ENCODE results near the gene SMARCAL1. TPM values are rescaled to one million over a fixed set of nuclear protein-coding genes. Genes with fewer than 3 reads are reported as not detected.
"Not testable (repeated sequence)": the region's sequence is repeated elsewhere in the genome, so short reads cannot be mapped to it uniquely, and the experiment has no call there.

The SMARCAL1 gene
- total RNA-seq, 1 donor from 2014 or later: 135 TPM

- Histone ChIP-seq H3K4me3 (ENCODE audit: low read depth, low read length) (no peak overlapping the region), H3K36me3 (ENCODE audit: control insufficient read depth, insufficient read depth, low read length) (no peaks in the 10 kb centered on the region), H3K27me3 (ENCODE audit: control insufficient read depth, insufficient read depth, low read length) (peaks cover 3% of the 10 kb centered on the region)
- no peak for DNase-seq (ENCODE audit: low read depth)
- TF ChIP-seq, protein P1, sequence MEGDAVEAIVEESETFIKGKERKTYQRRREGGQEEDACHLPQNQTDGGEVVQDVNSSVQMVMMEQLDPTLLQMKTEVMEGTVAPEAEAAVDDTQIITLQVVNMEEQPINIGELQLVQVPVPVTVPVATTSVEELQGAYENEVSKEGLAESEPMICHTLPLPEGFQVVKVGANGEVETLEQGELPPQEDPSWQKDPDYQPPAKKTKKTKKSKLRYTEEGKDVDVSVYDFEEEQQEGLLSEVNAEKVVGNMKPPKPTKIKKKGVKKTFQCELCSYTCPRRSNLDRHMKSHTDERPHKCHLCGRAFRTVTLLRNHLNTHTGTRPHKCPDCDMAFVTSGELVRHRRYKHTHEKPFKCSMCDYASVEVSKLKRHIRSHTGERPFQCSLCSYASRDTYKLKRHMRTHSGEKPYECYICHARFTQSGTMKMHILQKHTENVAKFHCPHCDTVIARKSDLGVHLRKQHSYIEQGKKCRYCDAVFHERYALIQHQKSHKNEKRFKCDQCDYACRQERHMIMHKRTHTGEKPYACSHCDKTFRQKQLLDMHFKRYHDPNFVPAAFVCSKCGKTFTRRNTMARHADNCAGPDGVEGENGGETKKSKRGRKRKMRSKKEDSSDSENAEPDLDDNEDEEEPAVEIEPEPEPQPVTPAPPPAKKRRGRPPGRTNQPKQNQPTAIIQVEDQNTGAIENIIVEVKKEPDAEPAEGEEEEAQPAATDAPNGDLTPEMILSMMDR (IDR thresholded peaks at IDR 0.05; ENCODE audit: insufficient read depth, low read length, poor library complexity, severe bottlenecking): no peak
Observed at GRCh38 chr2:216375286-216375685, 37.0 kb upstream of the SMARCAL1 start.

DNA sequence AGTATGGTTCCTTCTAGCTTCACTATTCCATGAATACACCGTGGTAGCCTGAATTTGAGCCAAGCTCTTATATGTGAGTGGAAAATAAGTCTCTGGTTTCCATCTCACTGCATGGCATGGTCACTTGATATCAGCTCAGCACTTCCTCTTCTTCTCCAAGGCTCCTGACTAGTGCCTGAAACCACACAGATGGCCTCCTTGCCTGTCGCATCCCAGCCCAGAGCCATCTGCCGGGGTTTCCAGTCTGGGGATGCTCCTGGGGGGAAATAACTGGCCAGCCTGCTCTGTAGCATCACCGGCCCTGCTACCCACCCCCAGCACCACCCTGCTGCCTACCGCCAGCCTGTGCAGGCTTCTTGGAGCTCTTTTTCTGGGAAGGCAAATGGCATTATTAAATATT, 32.3 kb upstream of the SMARCAL1 start:
- Histone ChIP-seq H3K36me3 (ENCODE audit: control insufficient read depth, insufficient read depth, low read length) (no peaks in the 10 kb centered on the region), H3K4me3 (ENCODE audit: low read depth, low read length) (no peak overlapping the region), H3K27me3 (ENCODE audit: control insufficient read depth, insufficient read depth, low read length) (no peaks in the 10 kb centered on the region)
- DNase-seq (ENCODE audit: low read depth): no peak
- TF ChIP-seq, protein P1 (IDR thresholded peaks at IDR 0.05; ENCODE audit: insufficient read depth, low read length, poor library complexity, severe bottlenecking): no peak

GRCh38 chr2:216384409-216384808, 27.9 kb upstream of the SMARCAL1 start:
- not testable (repeated sequence) for DNase-seq (ENCODE audit: low read depth); H3K27me3 ChIP-seq (ENCODE audit: control insufficient read depth, insufficient read depth, low read length); H3K36me3 ChIP-seq (ENCODE audit: control insufficient read depth, insufficient read depth, low read length); H3K4me3 ChIP-seq (ENCODE audit: low read depth, low read length)

- TF ChIP-seq, protein P1 (IDR thresholded peaks at IDR 0.05; ENCODE audit: insufficient read depth, low read length, poor library complexity, severe bottlenecking): no peak
- H3K36me3 ChIP-seq (ENCODE audit: control insufficient read depth, insufficient read depth, low read length): no peaks in the 10 kb centered on the region
- H3K4me3 ChIP-seq (ENCODE audit: low read depth, low read length): no peak overlapping the region
- DNase-seq (ENCODE audit: low read depth): no peak
- no peaks in the 10 kb centered on the region for H3K27me3 ChIP-seq (ENCODE audit: control insufficient read depth, insufficient read depth, low read length)
Observed at GRCh38 chr2:216385478-216385877, 26.8 kb upstream of the SMARCAL1 start.

DNA sequence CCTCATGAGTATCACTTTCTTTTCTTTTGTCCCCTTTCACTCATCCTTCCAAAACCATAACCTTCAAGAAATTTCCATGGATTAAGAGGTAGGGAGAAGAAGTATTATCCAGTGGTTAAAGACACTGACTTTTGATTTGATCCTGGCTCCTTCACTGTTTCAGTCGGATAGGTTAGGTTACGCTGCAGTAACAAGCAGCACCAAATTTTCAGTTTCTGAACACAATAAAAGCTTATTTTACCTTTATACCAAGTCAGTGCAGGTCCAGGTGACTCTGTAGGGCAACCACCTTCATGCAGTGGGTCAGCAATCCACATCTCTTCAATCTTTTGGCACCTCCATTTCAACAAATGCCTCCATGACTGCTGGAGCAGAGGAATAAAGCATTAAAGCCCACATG, 25.0 kb upstream of the SMARCAL1 start:
- no peaks in the 10 kb centered on the region for H3K27me3 ChIP-seq (ENCODE audit: control insufficient read depth, insufficient read depth, low read length)
- no peaks in the 10 kb centered on the region for H3K36me3 ChIP-seq (ENCODE audit: control insufficient read depth, insufficient read depth, low read length)
- H3K4me3 ChIP-seq (ENCODE audit: low read depth, low read length): no peak overlapping the region
- TF ChIP-seq, protein P1 (IDR thresholded peaks at IDR 0.05; ENCODE audit: insufficient read depth, low read length, poor library complexity, severe bottlenecking): no peak
- no peak for DNase-seq (ENCODE audit: low read depth)

DNA sequence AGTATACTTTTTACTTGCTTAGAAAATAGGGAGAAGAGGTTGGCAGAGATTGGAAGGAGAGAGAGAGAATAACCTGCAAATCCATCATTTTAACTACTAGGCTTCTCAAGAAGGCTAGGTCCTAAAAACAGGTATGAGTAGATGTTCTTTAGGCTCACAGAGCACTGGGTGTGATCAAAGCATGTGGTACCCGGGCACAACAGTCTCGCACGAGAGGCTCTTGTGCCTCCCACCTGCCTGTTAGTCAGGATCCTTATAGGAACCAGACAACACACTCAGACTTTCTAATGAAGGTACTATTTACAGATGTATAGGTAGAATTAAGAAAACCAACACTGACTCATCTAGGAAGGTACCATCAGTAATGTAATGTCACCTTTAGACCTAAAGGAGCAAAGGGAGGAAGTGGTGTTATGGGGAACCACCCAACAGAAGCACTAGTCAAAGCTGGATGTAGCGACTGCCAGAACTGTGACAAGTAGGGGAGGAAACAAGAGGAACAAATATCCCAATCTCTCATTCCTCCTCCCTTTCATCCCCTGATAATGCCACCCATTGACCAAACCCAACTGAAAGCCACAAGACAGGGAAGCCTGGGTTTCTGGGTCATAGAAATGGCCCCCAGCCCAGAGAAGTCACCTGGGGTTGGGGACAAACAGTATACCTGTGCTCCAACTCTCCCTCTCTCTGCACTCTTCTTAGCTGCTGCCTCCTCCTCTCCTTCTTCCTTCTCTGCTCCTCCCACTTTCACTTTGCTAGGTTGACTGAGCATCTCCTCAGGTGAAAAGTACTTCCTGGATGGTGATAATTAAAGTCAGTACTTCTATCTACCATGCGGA, 24.0 kb upstream of the SMARCAL1 start:
- Histone ChIP-seq H3K4me3 (ENCODE audit: low read depth, low read length) (no peak overlapping the region), H3K36me3 (ENCODE audit: control insufficient read depth, insufficient read depth, low read length) (no peaks in the 10 kb centered on the region), H3K27me3 (ENCODE audit: control insufficient read depth, insufficient read depth, low read length) (no peaks in the 10 kb centered on the region)
- TF ChIP-seq, protein P1 (IDR thresholded peaks at IDR 0.05; ENCODE audit: insufficient read depth, low read length, poor library complexity, severe bottlenecking): no peak
- DNase-seq (ENCODE audit: low read depth): no peak
